Adrenal gland (tissue), 5 donors: Measurements from ENCODE around the gene UBXN6.

Experiments used
- CTCF ChIP-seq, 6 experiments: fragments of 450-650 bp in 4 of 6; fragments of 200-600 bp in 2 of 6; sonication (generic) in 1 of 6; IDR thresholded peaks; 1 replicate in 5 of 6; 2 replicates in 1 of 6; pipeline versions ENCODE4 v1.5.1 to v1.8.0; 2016 to 2021; ENCODE audit warnings: antibody characterized with exemption in 6 of 6, mild to moderate bottlenecking in 2 of 6, moderate library complexity in 1 of 6
- POLR2A ChIP-seq, 2 donors: fragments of 450-650 bp; IDR thresholded peaks; one replicate each; pipeline ENCODE4 v1.6.1; 2017; ENCODE audit warnings: antibody characterized with exemption in 2 of 2, mild to moderate bottlenecking in 2 of 2, moderate library complexity in 1 of 2
- donor health status: DM: no; HTN: no; CAD: no.

GRCh38 chr19:4400135-4400936 lies 57.3 kb downstream of the UBXN6 start, which contains the start of gene SH3GL1:
- peak; percentile 70 to 99 (median 94) for TF ChIP-seq CTCF (IDR thresholded peaks at IDR 0.05)
- peak; percentile 86 to 88 for TF ChIP-seq POLR2A (IDR thresholded peaks at IDR 0.05)
